NCI-H1694 treated with DMSO at 0.1 percent for 48 hours (cell line): ENCODE results near the gene FAM111A.
A peak's percentile ranks its signal among the peaks of the same experiment; 100 is the strongest.

Experiments used
- DNase-seq: peaks from one replicate; lab custom pipeline; 2025; lab: John Stamatoyannopoulos, UW

Gene FAM111A

DNA sequence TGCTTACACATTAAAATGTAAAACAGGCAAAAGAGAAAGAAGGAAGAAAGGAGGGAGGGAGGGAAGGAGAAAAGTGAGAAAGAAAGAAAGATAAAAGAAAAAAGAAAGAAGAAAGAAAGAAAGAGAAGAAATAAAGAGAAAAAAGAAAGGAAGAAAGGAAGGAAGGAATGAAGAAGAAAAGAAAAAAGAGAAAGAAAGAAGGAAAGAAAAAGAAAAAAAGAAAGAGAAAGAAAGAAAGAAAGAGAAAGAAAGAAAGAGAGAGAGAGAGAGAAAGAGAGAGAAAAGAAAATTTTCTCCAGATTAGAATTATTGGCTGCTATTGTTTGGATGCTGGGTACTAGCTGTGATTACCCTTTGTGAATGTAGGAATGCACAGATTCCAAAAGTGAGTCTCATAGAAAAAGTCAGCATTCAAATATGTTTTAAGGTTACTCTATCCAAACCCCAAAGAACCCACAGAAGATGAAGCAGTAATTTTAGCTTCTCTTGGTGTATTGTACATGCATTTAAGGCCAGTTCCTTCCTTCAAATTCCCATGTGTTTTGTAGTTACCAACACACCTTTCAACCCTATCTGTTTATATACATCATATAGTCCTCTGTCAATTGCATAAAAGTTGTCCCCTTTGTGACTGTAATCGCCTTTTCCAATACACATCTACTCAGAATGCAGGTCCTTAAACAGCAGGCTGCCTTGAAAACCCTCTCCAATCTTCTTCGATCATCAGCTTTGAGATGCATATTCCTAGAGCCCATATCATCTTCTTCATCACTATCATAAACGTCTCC lies 789 bp upstream of the FAM111A start:
- DNase-seq: no peak

DNA sequence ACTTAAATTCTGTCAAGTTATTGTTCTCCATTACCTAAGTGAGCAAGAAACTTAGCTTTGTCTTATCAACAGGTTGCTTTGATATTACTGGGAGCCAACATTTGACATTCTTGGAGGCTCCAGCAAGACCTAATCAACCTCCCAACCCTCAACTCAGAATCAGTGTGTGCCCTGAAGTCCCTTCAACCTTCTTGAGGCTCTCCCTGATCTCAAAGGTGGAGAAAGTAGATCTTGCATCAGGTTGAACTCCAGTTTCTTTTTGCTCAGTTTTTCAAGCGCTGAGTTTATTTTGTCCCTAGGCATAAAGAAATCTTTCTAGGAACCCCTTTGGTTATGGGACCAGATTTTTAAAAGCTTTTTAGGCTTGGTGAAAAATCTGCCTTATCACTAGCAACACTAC lies 1.4 kb downstream of the FAM111A start:
- DNase-seq: no peak

GRCh38 chr11:59144579-59145345 lies 2.1 kb downstream of the FAM111A start:
- peak; percentile 21 for DNase-seq

- no peak for DNase-seq
Measured at GRCh38 chr11:59145534-59145933, 2.9 kb downstream of the FAM111A start.

DNA sequence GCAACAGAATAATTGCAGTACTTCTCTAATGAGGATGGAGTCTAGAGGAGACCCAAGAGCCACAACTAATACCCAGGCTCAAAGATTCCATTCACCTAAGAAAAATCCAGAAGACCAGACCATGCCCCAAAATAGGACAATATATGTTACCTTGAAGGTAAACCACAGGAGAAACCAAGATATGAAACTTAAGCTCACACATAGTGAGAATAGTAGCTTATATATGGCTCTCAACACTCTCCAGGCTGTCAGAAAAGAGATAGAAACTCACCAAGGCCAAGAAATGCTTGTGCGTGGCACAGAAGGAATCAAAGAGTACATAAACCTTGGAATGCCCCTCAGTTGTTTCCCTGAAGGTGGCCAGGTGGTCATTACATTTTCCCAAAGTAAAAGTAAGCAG lies 9.1 kb downstream of the FAM111A start:
- no peak for DNase-seq

DNA sequence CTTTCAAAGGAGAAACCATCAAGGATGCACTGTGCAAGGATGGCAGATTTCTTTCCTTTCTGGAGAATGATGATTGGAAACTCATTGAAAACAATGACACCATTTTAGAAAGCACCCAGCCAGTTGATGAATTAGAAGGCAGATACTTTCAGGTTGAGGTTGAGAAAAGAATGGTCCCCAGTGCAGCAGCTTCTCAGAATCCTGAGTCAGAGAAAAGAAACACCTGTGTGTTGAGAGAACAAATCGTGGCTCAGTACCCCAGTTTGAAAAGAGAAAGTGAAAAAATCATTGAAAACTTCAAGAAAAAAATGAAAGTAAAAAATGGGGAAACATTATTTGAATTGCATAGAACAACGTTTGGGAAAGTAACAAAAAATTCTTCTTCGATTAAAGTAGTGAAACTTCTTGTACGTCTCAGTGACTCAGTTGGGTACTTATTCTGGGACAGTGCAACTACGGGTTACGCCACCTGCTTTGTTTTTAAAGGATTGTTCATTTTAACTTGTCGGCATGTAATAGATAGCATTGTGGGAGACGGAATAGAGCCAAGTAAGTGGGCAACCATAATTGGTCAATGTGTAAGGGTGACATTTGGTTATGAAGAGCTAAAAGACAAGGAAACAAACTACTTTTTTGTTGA lies 9.8 kb downstream of the FAM111A start:
- DNase-seq: no peak

DNA sequence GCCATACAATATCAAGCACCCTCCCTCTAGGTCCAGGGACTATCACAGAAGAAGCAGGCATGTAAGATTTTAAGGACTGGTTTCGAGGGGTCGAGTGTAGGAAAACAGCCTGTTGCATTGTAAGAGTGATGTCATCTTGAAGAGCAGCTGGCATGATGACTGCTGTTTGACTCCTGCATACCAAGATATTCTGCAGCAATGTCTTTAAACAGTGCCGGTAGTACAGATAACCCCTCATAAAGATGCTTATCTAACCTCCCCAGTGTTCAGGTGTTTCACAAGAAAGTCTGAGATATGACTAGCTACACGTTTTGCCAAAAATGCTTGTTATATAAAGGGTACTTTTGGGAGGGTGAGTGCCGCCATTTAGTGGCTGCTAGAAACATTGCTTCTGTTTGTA lies 12.0 kb downstream of the FAM111A start:
- DNase-seq: no peak

DNA sequence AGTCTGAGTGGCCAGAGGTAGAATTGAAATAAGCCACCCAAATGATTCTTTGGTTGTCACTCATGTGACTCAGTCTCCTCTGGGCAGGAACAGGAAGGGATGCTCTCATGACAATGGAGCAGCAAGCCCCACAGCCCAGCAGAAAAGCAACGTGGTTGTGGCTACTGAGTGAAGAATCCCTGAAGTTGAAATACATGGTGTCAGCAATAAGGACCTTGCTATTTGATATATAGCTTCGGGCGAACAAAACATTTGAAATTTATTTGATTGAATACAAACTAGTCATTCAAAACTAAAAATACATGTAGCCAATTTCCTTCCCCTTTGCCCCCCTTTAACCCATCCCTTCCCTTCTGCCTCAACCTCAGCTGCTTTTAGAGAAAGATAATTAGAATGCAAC lies 14.8 kb downstream of the FAM111A start:
- no peak for DNase-seq

- DNase-seq: peak; percentile 50
Measured at GRCh38 chr11:59158206-59159068, 15.8 kb downstream of the FAM111A start.

DNA sequence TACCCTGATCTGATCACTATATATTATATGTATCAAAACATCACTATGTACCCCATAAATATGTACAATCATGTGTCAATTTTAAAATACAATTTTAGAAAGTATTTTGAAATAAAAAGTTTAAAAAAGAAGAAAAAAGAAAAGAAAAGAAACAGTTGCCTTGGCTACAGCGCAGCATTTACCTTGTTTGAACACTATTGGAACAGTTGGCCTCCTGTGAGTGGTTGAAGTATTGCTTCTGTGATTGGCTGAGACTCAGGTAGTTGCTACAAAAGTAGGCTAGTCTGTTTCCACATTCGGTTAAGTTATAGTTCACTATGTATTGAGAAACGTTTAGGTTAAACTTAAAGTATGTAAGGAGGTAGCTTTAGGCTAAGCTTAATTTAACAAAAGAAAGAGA lies 21.4 kb downstream of the FAM111A start:
- DNase-seq: no peak

DNA sequence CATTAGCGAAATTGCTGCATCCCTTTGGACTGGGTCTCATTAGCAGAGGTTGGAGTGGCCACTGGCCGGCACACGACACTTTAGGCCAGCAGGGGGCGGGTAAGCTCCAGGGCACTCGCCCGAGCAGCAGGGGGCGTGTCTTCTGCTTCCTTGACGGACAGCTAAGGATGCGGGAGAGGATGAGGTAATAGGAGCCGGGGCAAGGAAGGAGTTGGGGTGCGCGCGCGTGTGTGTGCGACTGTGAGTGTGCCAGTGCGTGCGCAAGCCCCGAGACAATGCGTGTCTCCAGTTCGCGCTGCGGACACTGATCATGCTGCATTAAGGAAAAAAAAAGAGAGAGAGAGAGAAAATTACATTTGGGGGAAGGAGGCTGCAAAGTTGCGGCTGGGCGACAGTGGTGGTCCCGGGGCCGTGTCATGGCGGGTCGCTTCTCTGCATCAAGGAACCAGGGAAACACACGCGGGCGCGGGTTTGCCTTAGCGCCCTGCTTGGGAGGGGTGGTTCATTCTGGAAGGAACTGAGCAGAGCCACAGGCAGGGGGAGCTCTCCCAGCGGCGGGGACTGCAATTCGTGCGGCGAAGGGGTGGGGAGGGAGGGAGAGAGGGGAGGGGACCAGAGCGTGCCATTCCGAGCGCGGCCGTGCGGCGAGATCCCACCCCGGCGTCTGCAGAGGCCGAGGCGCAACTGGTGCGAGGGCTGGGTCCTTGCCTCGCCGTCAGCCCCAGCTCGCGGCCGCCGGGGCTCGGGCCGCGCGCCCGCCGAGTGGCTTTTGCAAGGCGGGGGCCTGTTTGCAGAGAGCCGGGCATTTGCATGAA lies 29.1 kb downstream of the FAM111A start, which contains the start of gene DTX4:
Gene DTX4, plus strand, starts transcription at position 625 of the 815 bp plus-strand sequence. CDS start 464 bp downstream, outside the sequence.
- peak; percentile 56 for DNase-seq

DNA sequence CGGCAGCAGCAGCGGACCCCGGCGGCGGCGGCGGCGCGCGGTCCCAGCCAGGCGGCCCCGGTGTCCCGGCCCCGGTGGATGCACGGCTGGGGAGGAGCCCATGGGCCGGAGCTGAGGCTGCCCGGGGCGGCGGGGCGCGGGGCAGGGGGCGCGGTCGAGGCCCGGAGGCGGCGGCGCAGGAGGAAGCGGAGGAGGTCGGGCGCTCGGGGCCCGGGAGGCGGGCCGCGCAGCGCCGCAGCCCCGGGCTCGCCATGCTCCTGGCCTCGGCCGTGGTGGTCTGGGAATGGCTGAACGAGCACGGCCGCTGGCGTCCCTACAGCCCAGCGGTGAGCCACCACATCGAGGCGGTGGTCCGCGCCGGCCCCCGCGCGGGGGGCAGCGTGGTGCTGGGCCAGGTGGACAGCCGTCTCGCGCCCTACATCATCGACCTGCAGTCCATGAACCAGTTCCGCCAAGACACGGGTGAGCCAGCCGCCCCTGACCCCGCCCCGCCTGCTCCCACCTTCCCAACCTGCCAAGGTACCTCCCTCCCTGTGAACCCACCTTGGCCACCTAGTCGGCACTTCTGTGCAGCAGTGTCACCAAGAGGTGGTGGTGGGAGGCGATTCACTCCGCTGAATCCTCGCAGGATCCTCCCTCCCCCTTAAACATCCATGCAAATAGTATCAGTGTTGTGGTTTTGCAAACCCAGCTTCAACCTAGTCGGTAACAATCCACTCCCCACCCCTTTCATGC lies 29.9 kb downstream of the FAM111A start:
- DNase-seq: no peak

- DNase-seq: no peak
Measured at GRCh38 chr11:59173080-59173963, 30.7 kb downstream of the FAM111A start.

DNA sequence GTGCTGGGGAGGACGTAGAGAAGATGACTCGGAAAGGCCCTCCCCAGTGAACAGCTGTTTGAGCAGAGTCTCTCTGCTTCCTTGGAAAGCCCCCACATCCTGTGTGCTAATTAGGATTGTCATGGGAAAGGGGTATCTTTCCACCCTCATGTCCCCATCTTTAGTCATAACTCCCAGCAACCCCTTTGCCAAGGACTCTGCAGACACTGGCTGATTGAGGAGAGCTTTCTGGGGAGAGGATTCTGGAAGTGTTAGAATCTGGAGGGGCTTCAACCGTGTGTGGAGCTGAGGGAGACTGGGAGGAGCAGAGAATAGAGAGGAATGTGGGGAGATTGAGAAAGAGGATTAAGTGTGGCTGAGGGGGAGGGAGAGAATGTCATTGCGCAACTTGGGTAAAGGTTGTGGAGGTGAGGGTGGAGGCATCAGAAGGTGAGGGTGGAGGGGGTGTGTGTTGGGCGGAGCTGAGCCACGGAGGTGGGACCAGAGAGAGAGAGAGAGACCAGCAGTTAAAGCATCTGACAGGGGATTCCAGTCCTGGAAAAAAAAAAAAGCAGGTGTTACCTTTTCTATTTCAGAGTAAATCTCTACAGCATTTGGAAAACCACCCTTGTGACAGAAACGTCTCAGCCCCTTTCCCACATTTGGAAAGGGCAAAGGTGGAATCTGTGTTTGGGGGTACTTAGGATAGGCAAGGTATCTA lies 31.5 kb downstream of the FAM111A start:
- no peak for DNase-seq

GRCh38 chr11:59174664-59175033 lies 32.0 kb downstream of the FAM111A start:
- DNase-seq: no peak

GRCh38 chr11:59175091-59175501 lies 32.4 kb downstream of the FAM111A start:
- DNase-seq: no peak

GRCh38 chr11:59176330-59176729 lies 33.7 kb downstream of the FAM111A start:
- no peak for DNase-seq

GRCh38 chr11:59178402-59178801 lies 35.7 kb downstream of the FAM111A start:
- no peak for DNase-seq

GRCh38 chr11:59179121-59179520 lies 36.5 kb downstream of the FAM111A start:
- no peak for DNase-seq
